Panc1 (cell line): ENCODE data around the gene ATP5PB.

Experiments
- CTCF ChIP-seq: fragments of 450-650 bp; IDR thresholded peaks from 2 replicates; pipeline ENCODE4 v1.5.1; 2017; ENCODE audit warnings: mild to moderate bottlenecking
- POLR2AphosphoS5 ChIP-seq: IDR thresholded peaks from 2 replicates; pipeline ENCODE4 v1.6.1; 2012; ENCODE audit warnings: mild to moderate bottlenecking, low read depth, low read length, moderate library complexity

- TF ChIP-seq POLR2AphosphoS5 (no peak), CTCF (no peak)
Observed at GRCh38 chr1:111439461-111440351, 9.6 kb upstream of the ATP5PB start.
